Epidermal melanocyte (primary cell): ENCODE measurements around the gene GAN.

Experiments
- DNase-seq: peaks from one replicate; pipeline ENCODE4 v3.0.0; 2011; ENCODE audit warnings: low spot score; ENCODE audit not compliant: insufficient read length

Gene GAN

DNA sequence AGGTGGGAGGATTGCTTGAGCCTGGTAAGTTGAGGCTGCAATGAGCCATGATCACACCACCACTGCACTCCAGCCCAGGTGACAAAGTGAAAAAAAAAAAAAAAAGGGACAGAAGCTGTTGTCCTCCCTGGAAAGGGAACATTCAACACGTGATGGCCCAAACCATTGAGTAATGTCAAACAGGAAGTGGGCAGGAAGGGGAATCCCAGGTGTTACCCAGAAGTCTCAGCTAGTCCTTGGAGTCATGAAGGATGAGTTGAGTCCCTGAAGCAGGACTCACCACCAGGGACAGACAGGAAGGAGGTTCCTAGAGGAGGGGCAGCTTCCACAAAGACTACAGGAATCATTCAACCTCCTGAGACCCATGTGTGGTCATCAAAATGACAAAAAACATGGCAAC, 110.0 kb downstream of the GAN start:
- DNase-seq, result no peak

DNA sequence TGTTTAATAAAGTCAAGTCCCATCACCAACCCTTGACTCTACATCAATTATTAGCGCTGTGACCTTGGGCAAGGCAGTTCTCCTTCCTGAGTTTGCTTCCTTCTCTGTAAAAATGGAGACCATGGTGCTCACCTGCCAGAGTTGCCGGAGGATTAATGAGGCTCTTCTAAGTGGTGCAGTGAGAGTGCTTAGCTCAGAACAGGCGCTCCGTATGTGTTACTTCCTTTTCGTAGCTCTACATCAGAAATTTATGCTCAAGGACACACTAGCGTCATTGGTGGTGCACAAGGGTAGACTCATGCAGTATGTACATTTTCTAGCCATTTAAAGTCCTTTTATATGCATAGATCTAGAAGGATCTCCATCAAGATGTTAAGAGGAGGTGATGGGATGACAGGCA, 112.5 kb downstream of the GAN start:
- DNase-seq, result no peak

GRCh38 chr16:81429045-81429521, 114.3 kb downstream of the GAN start:
- no peak for DNase-seq

- no peak for DNase-seq
Observed at GRCh38 chr16:81431554-81432353, 117.0 kb downstream of the GAN start.

DNA sequence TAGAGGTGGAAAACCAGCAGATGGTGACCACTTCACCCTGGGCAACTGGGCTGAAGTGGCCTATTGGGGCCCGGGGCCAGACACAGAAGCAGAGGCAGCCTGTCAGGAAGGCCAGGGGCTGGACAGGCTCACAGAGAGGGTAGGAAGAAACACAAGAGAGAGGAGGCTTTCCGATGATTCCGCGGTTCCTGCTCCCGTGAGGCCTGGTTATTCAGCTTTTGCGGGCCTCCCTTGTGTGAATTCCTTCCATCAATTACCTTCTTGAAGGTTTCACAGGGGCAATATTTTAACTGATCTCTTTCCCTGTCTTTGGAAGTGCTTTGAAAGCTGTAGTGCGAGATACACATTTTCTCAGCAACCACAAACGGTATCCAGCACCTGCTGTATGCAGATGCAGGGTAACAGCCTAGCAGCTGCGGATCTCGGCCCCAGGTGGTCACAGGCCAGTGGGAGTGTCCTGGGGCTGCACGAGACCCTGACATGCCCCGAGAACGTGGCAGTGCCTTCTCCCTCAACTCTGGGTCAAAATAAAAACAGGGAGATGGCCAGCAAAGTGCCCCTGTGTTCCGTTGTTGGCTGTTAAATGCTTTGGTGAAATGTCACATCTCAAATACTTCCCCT, 118.3 kb downstream of the GAN start:
- no peak for DNase-seq

DNA sequence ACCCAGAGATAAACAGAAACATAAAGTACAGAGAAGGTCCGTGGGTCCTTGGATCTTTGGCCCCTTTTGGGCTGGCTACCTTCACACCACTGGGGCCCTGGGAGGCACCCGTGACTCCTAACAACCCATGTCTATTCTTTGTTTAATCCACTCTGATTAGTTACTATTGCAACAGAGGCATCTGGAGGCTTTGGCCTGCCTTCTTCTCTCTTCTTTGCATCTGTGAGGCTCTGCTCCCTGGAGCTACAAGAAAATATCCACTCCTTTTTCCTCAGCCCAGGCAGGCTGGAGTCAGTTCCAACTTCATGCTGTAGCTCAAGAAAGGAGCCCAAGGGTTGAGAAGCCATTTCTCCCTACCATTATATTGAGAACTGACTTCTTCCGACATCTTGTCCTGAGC, 120.3 kb downstream of the GAN start:
- no peak for DNase-seq

DNA sequence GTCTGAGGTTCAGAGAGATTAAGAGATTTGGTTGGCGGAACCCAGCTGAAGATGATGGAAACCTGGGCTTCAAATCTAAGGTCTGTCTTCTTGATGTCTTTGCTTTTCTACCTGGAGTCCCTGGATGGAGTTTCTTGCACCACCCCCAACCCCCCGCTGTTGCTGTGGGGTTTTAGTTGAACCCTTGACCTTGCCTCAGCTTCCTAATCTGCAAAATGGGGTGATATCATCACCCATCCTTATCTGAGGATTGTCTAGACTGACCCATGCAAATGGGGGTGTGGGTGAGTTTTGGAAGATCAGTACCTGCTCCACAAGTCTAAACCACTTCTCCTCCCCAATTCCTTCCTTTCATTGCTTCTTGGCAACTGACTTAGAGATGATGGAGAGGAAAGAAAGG, 120.8 kb downstream of the GAN start:
- DNase-seq, result no peak

- DNase-seq, result no peak
Observed at GRCh38 chr16:81436386-81436785, 121.6 kb downstream of the GAN start.

DNA sequence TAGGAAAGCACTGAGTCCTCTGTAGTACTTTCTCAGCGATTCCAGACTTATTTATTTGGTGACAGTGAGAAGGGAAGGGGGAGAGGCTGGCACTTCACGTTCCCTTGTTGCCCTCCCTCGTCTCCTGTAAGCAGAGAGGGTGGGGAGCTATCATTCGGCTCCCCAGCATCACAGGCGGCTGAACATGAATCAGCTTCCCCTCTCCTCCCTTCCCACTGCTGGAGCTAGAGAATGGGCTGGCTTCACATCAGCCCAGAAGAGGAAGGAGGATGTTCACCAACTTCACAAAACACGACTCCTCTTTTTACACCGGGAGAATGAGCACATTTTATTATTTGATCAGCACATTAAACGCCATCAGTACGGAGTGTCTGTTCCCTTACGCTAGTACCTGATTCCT, 123.1 kb downstream of the GAN start:
- DNase-seq, result no peak
